ENCODE results near the gene ULK3.

GRCh38 chr15:74878273-74878672 is 35.3 kb upstream of the ULK3 start:
- TF ChIP-seq CTCF (conservative IDR thresholded peaks at IDR 0.05; ENCODE audit: low read depth, low read length) (no peak), EZH2 (IDR thresholded peaks at IDR 0.05; ENCODE audit: borderline replicate concordance, low read depth, low read length, poor library complexity, severe bottlenecking) (no peak)

Measured in A673 (cell line).